ENCODE measurements around the gene GPR180. TPM values are rescaled to one million over a fixed set of nuclear protein-coding genes. Genes with fewer than 3 reads are reported as not detected.

Gene GPR180
- polyA plus RNA-seq, 3 donors: 1.0 to 1.1 (median 1.0) TPM

DNA sequence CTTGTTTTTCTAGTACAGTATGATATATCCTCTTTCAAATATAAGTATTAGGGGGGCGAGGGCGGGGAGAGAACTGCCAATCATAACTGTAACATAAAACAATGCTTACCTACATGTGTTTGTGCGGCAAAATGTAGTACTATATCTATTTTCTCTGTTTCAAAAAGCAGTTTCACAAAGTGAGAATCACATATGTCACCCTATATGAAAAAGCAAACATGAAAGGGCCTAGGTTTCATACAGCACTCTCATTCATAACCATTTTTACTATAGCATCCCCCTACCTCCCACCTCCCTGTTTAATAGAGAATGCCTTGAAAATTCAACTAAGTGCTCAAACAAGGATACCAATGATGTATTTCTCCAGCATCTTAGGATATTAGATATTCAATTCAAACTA, 10.9 kb upstream of the GPR180 start:
- Histone ChIP-seq H3K36me3 (replicated peaks in 1 of 2; ENCODE audit: control insufficient read depth in 1 of 2, insufficient read depth in 2 of 2, low read length in 2 of 2) (peaks cover 28 to 63% of the 10 kb centered on the region in 2 donors), H3K27ac (ENCODE audit: low read depth in 1 of 2, low read length in 2 of 2) (no peak overlapping the region), H4K20me1 (ENCODE audit: insufficient read depth, low read length) (no peaks in the 10 kb centered on the region), H3K27me3 (ENCODE audit: control insufficient read depth in 2 of 2, insufficient read depth in 2 of 2, low read length in 2 of 2) (no peaks in the 10 kb centered on the region), H3K9ac (ENCODE audit: insufficient read depth, low read length, poor library complexity, severe bottlenecking) (no peak overlapping the region), H3K9me3 (replicated peaks in 1 of 2; ENCODE audit: control insufficient read depth in 1 of 2, insufficient read depth in 1 of 2, low read length in 2 of 2) (no peaks in the 10 kb centered on the region), H3K79me2 (ENCODE audit: insufficient read depth, low read length) (peaks cover 32% of the 10 kb centered on the region), H3K4me2 (replicated peaks; ENCODE audit: extremely low read depth, low read length, poor library complexity, severe bottlenecking) (no peak overlapping the region), H3K4me1 (ENCODE audit: control insufficient read depth in 1 of 2, insufficient read depth in 2 of 2, low read length in 2 of 2) (peaks cover 12 to 18% of the 10 kb centered on the region in 2 donors), H2AFZ (ENCODE audit: insufficient read depth, low read depth, low read length, poor library complexity, severe bottlenecking) (no peak overlapping the region), H3K4me3 (replicated peaks in 1 of 3; ENCODE audit: low read depth in 2 of 3, low read length in 3 of 3) (no peak overlapping the region)
- peaks cover 17% of the 10 kb centered on the region for H3K4me1 Mint-ChIP-seq
- intact Hi-C loops (cut with micrococcal nuclease): no loop called here
- H3K36me3 Mint-ChIP-seq: peaks cover 37 to 56% of the 10 kb centered on the region in 2 donors
- no peaks in the 10 kb centered on the region for H3K9me3 Mint-ChIP-seq
- no peak for TF ChIP-seq CTCF (IDR thresholded peaks at IDR 0.05)
- H3K4me3 Mint-ChIP-seq: no peak overlapping the region
- H3K27ac Mint-ChIP-seq: no peak overlapping the region
- no peak for DNase-seq
- no peaks in the 10 kb centered on the region for H3K27me3 Mint-ChIP-seq (ENCODE audit: low read depth in 3 of 3)
- WGBS (ENCODE audit: insufficient coverage): no CpG with 5 or more reads among the region's 3 CpGs

DNA sequence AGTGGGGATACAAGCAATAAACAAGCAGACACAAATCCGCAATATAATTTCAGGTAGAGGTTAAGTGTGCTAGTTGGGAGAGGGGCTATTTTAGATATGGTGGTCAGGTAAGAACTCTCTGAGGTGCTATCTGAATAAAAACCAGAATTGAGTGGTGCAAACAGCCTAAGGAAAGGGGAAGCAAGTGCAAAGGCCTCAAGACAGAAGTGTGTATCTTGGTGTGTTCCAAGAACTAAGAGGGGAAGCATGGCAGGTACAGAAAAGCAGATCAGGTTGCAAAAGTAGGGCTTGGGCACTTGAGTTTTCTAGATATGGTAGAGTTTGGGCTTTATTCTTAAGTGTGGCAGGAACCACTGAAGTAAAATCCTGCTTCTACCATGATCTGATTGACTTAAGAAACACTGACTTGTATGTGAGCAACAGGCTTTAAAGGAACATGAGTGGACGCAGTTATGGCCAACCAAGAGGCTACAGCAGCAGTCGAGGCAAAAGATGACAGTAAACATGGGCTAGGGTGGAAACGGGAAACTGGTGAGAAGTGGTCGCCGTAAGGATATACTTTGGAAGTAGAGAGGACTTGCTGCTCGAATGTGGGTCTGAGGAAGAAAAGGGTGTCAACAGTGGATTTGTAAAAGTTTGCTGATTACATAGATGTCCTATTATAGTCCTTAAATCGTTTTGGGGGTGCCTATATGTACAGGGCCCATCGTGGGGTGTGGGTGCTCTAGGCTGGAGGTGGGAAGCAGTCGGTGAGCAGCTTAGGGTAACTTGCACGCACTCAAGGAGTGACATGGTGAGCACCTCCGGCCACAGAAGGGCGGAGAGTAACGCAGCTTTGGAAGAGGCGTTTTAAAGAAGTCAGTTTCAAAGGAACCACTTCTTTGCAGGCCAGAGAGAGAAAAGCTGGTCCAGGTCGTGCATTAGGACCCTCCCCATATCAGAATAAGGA, 6.4 kb upstream of the GPR180 start:
- Histone ChIP-seq H4K20me1 (ENCODE audit: insufficient read depth, low read length) (no peaks in the 10 kb centered on the region), H2AFZ (ENCODE audit: insufficient read depth, low read depth, low read length, poor library complexity, severe bottlenecking) (peak overlapping the region; percentile 91), H3K9me3 (replicated peaks in 1 of 2; ENCODE audit: control insufficient read depth in 1 of 2, insufficient read depth in 1 of 2, low read length in 2 of 2) (no peaks in the 10 kb centered on the region), H3K9ac (ENCODE audit: insufficient read depth, low read length, poor library complexity, severe bottlenecking) (peak overlapping the region; percentile 66), H3K4me2 (replicated peaks; ENCODE audit: extremely low read depth, low read length, poor library complexity, severe bottlenecking) (peak overlapping the region; percentile 87), H3K27ac (ENCODE audit: low read depth in 1 of 2, low read length in 2 of 2) (peak overlapping the region; percentile 57 to 81), H3K4me3 (replicated peaks in 1 of 3; ENCODE audit: low read depth in 2 of 3, low read length in 3 of 3) (peak overlapping the region; percentile 55 to 87 (median 70)), H3K79me2 (ENCODE audit: insufficient read depth, low read length) (peaks cover 33% of the 10 kb centered on the region), H3K4me1 (ENCODE audit: control insufficient read depth in 1 of 2, insufficient read depth in 2 of 2, low read length in 2 of 2) (peaks cover 17 to 24% of the 10 kb centered on the region in 2 donors), H3K36me3 (replicated peaks in 1 of 2; ENCODE audit: control insufficient read depth in 1 of 2, insufficient read depth in 2 of 2, low read length in 2 of 2) (peaks cover 16 to 28% of the 10 kb centered on the region in 2 donors), H3K27me3 (ENCODE audit: control insufficient read depth in 2 of 2, insufficient read depth in 2 of 2, low read length in 2 of 2) (no peaks in the 10 kb centered on the region)
- 11% methylated on average over 12 of the region's 16 CpGs for WGBS (ENCODE audit: insufficient coverage)
- Mint-ChIP-seq H3K9me3 (peaks cover 0 to 2% (median 0%) of the 10 kb centered on the region in 7 donors), H3K27me3 (ENCODE audit: low read depth in 3 of 3) (peaks cover 0 to 1% (median 0%) of the 10 kb centered on the region in 3 donors), H3K27ac (peak overlapping the region; percentile 84 to 93 (median 88)), H3K4me1 (peaks cover 22% of the 10 kb centered on the region), H3K36me3 (peaks cover 13 to 25% of the 10 kb centered on the region in 2 donors), H3K4me3 (peak overlapping the region; percentile 94)
- DNase-seq: peak in 2 of 3 donors; percentile 16 to 19
- intact Hi-C loops (cut with micrococcal nuclease): no loop called here
- no peak for TF ChIP-seq CTCF (IDR thresholded peaks at IDR 0.05)

Measured in CD14-positive monocyte (primary cell).